ENCODE data around the gene ATM. TPM values are rescaled to one million over a fixed set of nuclear protein-coding genes. Genes with fewer than 3 reads are reported as not detected.

ATM gene
- total RNA-seq, 5 donors from 2014 or later (not counting 1 experiment from before 2014, with no cell fraction given): 376 to 547 (median 410) TPM

- POLR2A ChIA-PET: no interaction called here
- Histone ChIP-seq H3K9me3 (no peaks in the 10 kb centered on the region), H3K4me1 (ENCODE audit: control insufficient read depth in 1 of 2, extremely low read depth in 1 of 2, insufficient read depth in 2 of 2, low read length in 2 of 2) (peaks cover 0 to 3% of the 10 kb centered on the region in 2 experiments), H3K27me3 (replicated peaks in 1 of 2; ENCODE audit: control insufficient read depth in 2 of 2, extremely low read depth in 1 of 2, insufficient read depth in 2 of 2, low read length in 1 of 2) (no peaks in the 10 kb centered on the region), H3K27ac (ENCODE audit: low read length) (no peak overlapping the region), H3K4me3 (ENCODE audit: control insufficient read depth in 1 of 2, extremely low read depth in 1 of 2, low read length in 1 of 2) (no peak overlapping the region), H3K36me3 (ENCODE audit: control insufficient read depth in 2 of 2, extremely low read depth in 1 of 2, insufficient read depth in 1 of 2, low read length in 1 of 2) (peaks cover 5 to 89% of the 10 kb centered on the region in 2 donors)
- Mint-ChIP-seq H3K4me1 (peaks cover 24 to 50% (median 33%) of the 10 kb centered on the region in 3 donors), H3K4me3 (no peak overlapping the region), H3K27ac (peak overlapping the region; percentile 69 to 74), H3K36me3 (peaks cover 64% of the 10 kb centered on the region), H3K9me3 (no peaks in the 10 kb centered on the region), H3K27me3 (no peaks in the 10 kb centered on the region)
- peak in 1 of 4 experiments; percentile 37 for ATAC-seq (replicated peaks in 1 of 4)
- CTCF ChIA-PET: no interaction called here
- WGBS (ENCODE audit: insufficient coverage): no CpG with 5 or more reads among the region's 1 CpG
- no peak for DNase-seq
Observed at GRCh38 chr11:108302121-108302785, 79.4 kb downstream of the ATM start.

GRCh38 chr11:108307751-108308150, 84.9 kb downstream of the ATM start:
- CTCF ChIA-PET: no interaction called here

GRCh38 chr11:108313444-108313843, 90.6 kb downstream of the ATM start:
- peaks cover 13 to 85% of the 10 kb centered on the region in 2 donors for H3K36me3 ChIP-seq (ENCODE audit: control insufficient read depth in 2 of 2, extremely low read depth in 1 of 2, insufficient read depth in 1 of 2, low read length in 1 of 2)
- no peaks in the 10 kb centered on the region for H3K9me3 ChIP-seq
- no peaks in the 10 kb centered on the region for H3K27me3 ChIP-seq (replicated peaks in 1 of 2; ENCODE audit: control insufficient read depth in 2 of 2, extremely low read depth in 1 of 2, insufficient read depth in 2 of 2, low read length in 1 of 2)
- Mint-ChIP-seq H3K36me3 (peaks cover 44% of the 10 kb centered on the region), H3K9me3 (no peaks in the 10 kb centered on the region), H3K27me3 (no peaks in the 10 kb centered on the region), H3K4me3 (peak overlapping the region in 1 of 3 donors; percentile 4), H3K27ac (peak overlapping the region; percentile 32 to 35), H3K4me1 (peaks cover 19 to 24% (median 21%) of the 10 kb centered on the region in 3 donors)
- DNase-seq: no peak
- WGBS (ENCODE audit: insufficient coverage): no CpG with 5 or more reads among the region's 2 CpGs
- no peak overlapping the region for H3K27ac ChIP-seq (ENCODE audit: low read length)
- H3K4me3 ChIP-seq (ENCODE audit: control insufficient read depth in 1 of 2, extremely low read depth in 1 of 2, low read length in 1 of 2): no peak overlapping the region
- ChIA-PET POLR2A (no interaction called here), CTCF (no interaction called here)
- ATAC-seq (replicated peaks in 1 of 4): no peak
- H3K4me1 ChIP-seq (ENCODE audit: control insufficient read depth in 1 of 2, extremely low read depth in 1 of 2, insufficient read depth in 2 of 2, low read length in 2 of 2): peaks cover 0 to 3% of the 10 kb centered on the region in 2 experiments

More at GRCh38 chr11:108307751-108308150, 84.9 kb downstream of the ATM start:
- POLR2A ChIA-PET: interaction anchor here in 1 of 2 donors (0.6 kb wide), 1 partner anchor 19 kb away, joined by 3 read pairs; no protein-coding TSS in a partner anchor
- Histone ChIP-seq H3K4me1 (ENCODE audit: control insufficient read depth in 1 of 2, extremely low read depth in 1 of 2, insufficient read depth in 2 of 2, low read length in 2 of 2) (peaks cover 0 to 6% of the 10 kb centered on the region in 2 experiments), H3K9me3 (no peaks in the 10 kb centered on the region), H3K27ac (ENCODE audit: low read length) (no peak overlapping the region), H3K36me3 (ENCODE audit: control insufficient read depth in 2 of 2, extremely low read depth in 1 of 2, insufficient read depth in 1 of 2, low read length in 1 of 2) (peaks cover 0 to 83% of the 10 kb centered on the region in 2 donors), H3K27me3 (replicated peaks in 1 of 2; ENCODE audit: control insufficient read depth in 2 of 2, extremely low read depth in 1 of 2, insufficient read depth in 2 of 2, low read length in 1 of 2) (no peaks in the 10 kb centered on the region), H3K4me3 (ENCODE audit: control insufficient read depth in 1 of 2, extremely low read depth in 1 of 2, low read length in 1 of 2) (no peak overlapping the region)
- DNase-seq (no peak), ATAC-seq (replicated peaks in 1 of 4) (no peak)
- H3K4me1 Mint-ChIP-seq: peaks cover 29 to 48% (median 40%) of the 10 kb centered on the region in 3 donors
- H3K9me3 Mint-ChIP-seq: no peaks in the 10 kb centered on the region
- H3K27me3 Mint-ChIP-seq: no peaks in the 10 kb centered on the region
- 88% methylated on average over 3 of the region's 3 CpGs for WGBS (ENCODE audit: insufficient coverage)
- no peak overlapping the region for H3K4me3 Mint-ChIP-seq
- peaks cover 54% of the 10 kb centered on the region for H3K36me3 Mint-ChIP-seq
- H3K27ac Mint-ChIP-seq: peak overlapping the region; percentile 17 to 76

- Histone ChIP-seq H3K4me1 (ENCODE audit: control insufficient read depth in 1 of 2, extremely low read depth in 1 of 2, insufficient read depth in 2 of 2, low read length in 2 of 2) (peaks cover 0 to 1% of the 10 kb centered on the region in 2 experiments), H3K9me3 (no peaks in the 10 kb centered on the region), H3K36me3 (ENCODE audit: control insufficient read depth in 2 of 2, extremely low read depth in 1 of 2, insufficient read depth in 1 of 2, low read length in 1 of 2) (peaks cover 13 to 93% of the 10 kb centered on the region in 2 donors), H3K27ac (ENCODE audit: low read length) (no peak overlapping the region), H3K4me3 (ENCODE audit: control insufficient read depth in 1 of 2, extremely low read depth in 1 of 2, low read length in 1 of 2) (no peak overlapping the region), H3K27me3 (replicated peaks in 1 of 2; ENCODE audit: control insufficient read depth in 2 of 2, extremely low read depth in 1 of 2, insufficient read depth in 2 of 2, low read length in 1 of 2) (no peaks in the 10 kb centered on the region)
- no peak for DNase-seq
- no peak for ATAC-seq (replicated peaks in 1 of 4)
- Mint-ChIP-seq H3K27ac (peak overlapping the region in 1 of 2 donors; percentile 40), H3K9me3 (no peaks in the 10 kb centered on the region), H3K4me1 (peaks cover 12 to 19% (median 13%) of the 10 kb centered on the region in 3 donors), H3K36me3 (peaks cover 44% of the 10 kb centered on the region), H3K27me3 (no peaks in the 10 kb centered on the region), H3K4me3 (no peak overlapping the region)
- no CpG with 5 or more reads among the region's 3 CpGs for WGBS (ENCODE audit: insufficient coverage)
- ChIA-PET POLR2A (no interaction called here), CTCF (no interaction called here)
Observed at GRCh38 chr11:108316061-108316460, 93.2 kb downstream of the ATM start.

- Histone ChIP-seq H3K4me3 (ENCODE audit: control insufficient read depth in 1 of 2, extremely low read depth in 1 of 2, low read length in 1 of 2) (no peak overlapping the region), H3K27ac (ENCODE audit: low read length) (no peak overlapping the region), H3K9me3 (no peaks in the 10 kb centered on the region), H3K4me1 (ENCODE audit: control insufficient read depth in 1 of 2, extremely low read depth in 1 of 2, insufficient read depth in 2 of 2, low read length in 2 of 2) (no peaks in the 10 kb centered on the region), H3K36me3 (ENCODE audit: control insufficient read depth in 2 of 2, extremely low read depth in 1 of 2, insufficient read depth in 1 of 2, low read length in 1 of 2) (peaks cover 10 to 90% of the 10 kb centered on the region in 2 donors), H3K27me3 (replicated peaks in 1 of 2; ENCODE audit: control insufficient read depth in 2 of 2, extremely low read depth in 1 of 2, insufficient read depth in 2 of 2, low read length in 1 of 2) (no peaks in the 10 kb centered on the region)
- no peak for DNase-seq
- Mint-ChIP-seq H3K36me3 (peaks cover 47% of the 10 kb centered on the region), H3K27ac (peak overlapping the region; percentile 21 to 76), H3K9me3 (no peaks in the 10 kb centered on the region), H3K27me3 (no peaks in the 10 kb centered on the region), H3K4me3 (no peak overlapping the region), H3K4me1 (peaks cover 5 to 13% (median 8%) of the 10 kb centered on the region in 3 donors)
- ATAC-seq (replicated peaks in 1 of 4): no peak
- CTCF ChIA-PET: no interaction called here
- POLR2A ChIA-PET: no interaction called here
Observed at GRCh38 chr11:108319541-108320145, 96.8 kb downstream of the ATM start.

- Histone ChIP-seq H3K36me3 (ENCODE audit: control insufficient read depth in 2 of 2, extremely low read depth in 1 of 2, insufficient read depth in 1 of 2, low read length in 1 of 2) (peaks cover 5 to 94% of the 10 kb centered on the region in 2 donors), H3K4me1 (ENCODE audit: control insufficient read depth in 1 of 2, extremely low read depth in 1 of 2, insufficient read depth in 2 of 2, low read length in 2 of 2) (no peaks in the 10 kb centered on the region), H3K27me3 (replicated peaks in 1 of 2; ENCODE audit: control insufficient read depth in 2 of 2, extremely low read depth in 1 of 2, insufficient read depth in 2 of 2, low read length in 1 of 2) (no peaks in the 10 kb centered on the region), H3K27ac (ENCODE audit: low read length) (no peak overlapping the region), H3K9me3 (no peaks in the 10 kb centered on the region), H3K4me3 (ENCODE audit: control insufficient read depth in 1 of 2, extremely low read depth in 1 of 2, low read length in 1 of 2) (no peak overlapping the region)
- H3K4me1 Mint-ChIP-seq: peaks cover 5 to 17% (median 8%) of the 10 kb centered on the region in 3 donors
- peaks cover 48% of the 10 kb centered on the region for H3K36me3 Mint-ChIP-seq
- H3K27me3 Mint-ChIP-seq: no peaks in the 10 kb centered on the region
- ChIA-PET CTCF (no interaction called here), POLR2A (no interaction called here)
- H3K4me3 Mint-ChIP-seq: no peak overlapping the region
- no peaks in the 10 kb centered on the region for H3K9me3 Mint-ChIP-seq
- no CpG with 5 or more reads among the region's 3 CpGs for WGBS (ENCODE audit: insufficient coverage)
- ATAC-seq (replicated peaks in 1 of 4): no peak
- peak overlapping the region in 1 of 2 donors; percentile 16 for H3K27ac Mint-ChIP-seq
- no peak for DNase-seq
Observed at GRCh38 chr11:108322666-108323065, 99.8 kb downstream of the ATM start.

Data from T-cell (primary cell).